SH-SY5Y (cell line): ENCODE data around the gene RAPGEF2.

Experiments
- GATA2 ChIP-seq: IDR thresholded peaks from 2 replicates; pipeline ENCODE4 v1.6.1; 2011; ENCODE audit warnings: mild to moderate bottlenecking, low read depth, low read length
- GATA3 ChIP-seq: IDR thresholded peaks from 2 replicates; pipeline ENCODE4 v1.6.1; 2011; ENCODE audit warnings: low read depth, mild to moderate bottlenecking, low read length, moderate library complexity

GRCh38 chr4:159142241-159142640 is 39.4 kb downstream of the RAPGEF2 start:
- TF ChIP-seq GATA3: no peak
- no peak for TF ChIP-seq GATA2
